T1000 (cell line): ENCODE measurements around the gene OSBPL3.

ENCODE experiments used
- DNase-seq: peaks from one replicate; lab custom pipeline; 2025; ENCODE audit warnings: mixed read lengths; lab: John Stamatoyannopoulos, UW

Gene OSBPL3

GRCh38 chr7:24760968-24761367 is 219.0 kb downstream of the OSBPL3 start:
- DNase-seq, result no peak

- peak; percentile 73 for DNase-seq
Measured at GRCh38 chr7:24757353-24758275, 222.4 kb downstream of the OSBPL3 start, which contains the start of gene GSDME. Gene GSDME, minus strand, starts transcription at chr7:24757464. Its CDS starts 7,690 bp downstream, at chr7:24749774.

- peak; percentile 73 for DNase-seq
Measured at GRCh38 chr7:24756545-24757352, 223.2 kb downstream of the OSBPL3 start.

GRCh38 chr7:24755541-24756407 is 224.2 kb downstream of the OSBPL3 start:
- no peak for DNase-seq

GRCh38 chr7:24754906-24755506 is 225.0 kb downstream of the OSBPL3 start:
- no peak for DNase-seq

GRCh38 chr7:24752073-24752800 is 227.7 kb downstream of the OSBPL3 start:
- no peak for DNase-seq

GRCh38 chr7:24751484-24751883 is 228.5 kb downstream of the OSBPL3 start:
- no peak for DNase-seq

GRCh38 chr7:24750441-24751055 is 229.4 kb downstream of the OSBPL3 start:
- no peak for DNase-seq

GRCh38 chr7:24748521-24748920 is 231.5 kb downstream of the OSBPL3 start:
- DNase-seq, result no peak
